GM21381 (cell line): Measurements from ENCODE around the gene ATP2B1.
A peak's percentile ranks its signal among the peaks of the same experiment; 100 is the strongest.
"Not testable (repeated sequence)": the region's sequence is repeated elsewhere in the genome, so short reads cannot be mapped to it uniquely, and the experiment has no call there.

Experiments used
- ATAC-seq: cut with Tn5 transposase; IDR thresholded peaks from one replicate; pipeline ENCODE4 v1.9.1; 2021; ENCODE audit warnings: mild to moderate bottlenecking, moderate library complexity; ENCODE audit not compliant: unreplicated experiment

ATP2B1 gene

GRCh38 chr12:89708565-89709156 lies at the start of gene ATP2B1:
Gene ATP2B1, minus strand, starts transcription at chr12:89708838. Its CDS starts 52,952 bp downstream, at chr12:89655886.
- peak; percentile 53 for ATAC-seq

DNA sequence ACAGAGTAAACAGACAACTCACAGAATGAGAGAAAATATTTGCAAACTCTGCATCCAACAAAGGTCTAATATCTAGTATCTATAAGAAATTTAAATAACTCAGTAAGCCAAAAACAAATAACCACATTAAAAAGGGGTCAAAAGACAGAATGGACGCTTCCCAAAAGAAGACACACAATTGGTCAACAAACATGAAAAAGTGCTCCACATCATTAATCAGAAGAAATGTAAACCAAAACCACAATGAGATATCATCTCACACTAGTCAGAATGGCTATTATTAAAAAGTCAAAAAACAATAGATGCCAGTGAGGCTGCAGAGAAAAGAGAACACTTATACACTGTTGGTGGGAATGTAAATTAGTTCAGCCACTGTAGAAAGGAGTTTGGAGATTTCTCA lies 49.3 kb upstream of the ATP2B1 start:
- not testable (repeated sequence) for ATAC-seq

DNA sequence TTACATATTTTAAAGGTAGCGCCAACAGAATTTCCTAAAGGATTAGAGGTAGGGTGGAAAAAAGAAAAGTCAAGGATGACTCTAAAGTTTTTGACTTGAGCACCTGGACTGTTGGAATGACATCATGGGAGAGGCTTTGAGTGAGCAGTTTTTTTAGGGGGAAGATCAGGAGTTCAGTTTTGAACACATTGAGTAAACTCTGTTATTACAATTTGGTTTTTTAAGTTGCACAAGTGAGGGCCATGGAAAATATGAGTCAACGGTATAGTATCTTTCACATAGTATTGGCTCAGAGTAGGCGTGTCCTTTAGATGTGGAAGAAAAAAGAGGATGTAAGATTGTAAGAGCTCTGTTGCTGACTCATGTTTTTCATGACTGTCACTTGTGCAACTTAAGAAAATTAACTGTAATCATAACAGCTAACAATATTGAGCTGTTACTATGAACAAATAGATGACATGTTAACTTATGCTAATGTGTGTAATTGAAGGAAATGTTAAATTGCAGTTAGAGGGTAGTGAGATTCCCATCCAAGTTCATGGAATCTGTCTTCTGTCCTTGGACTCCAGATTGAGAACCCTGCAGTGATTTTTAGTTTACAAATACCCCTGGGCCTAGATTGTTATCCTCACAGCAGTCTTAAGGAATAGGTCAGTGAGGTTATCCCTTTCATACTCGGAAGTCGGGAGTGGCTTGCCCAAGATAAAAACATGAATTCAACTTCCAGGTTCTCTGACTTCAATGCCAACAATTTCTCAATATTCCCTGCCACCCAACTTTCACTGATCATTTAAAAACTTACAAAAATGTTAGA lies 48.2 kb upstream of the ATP2B1 start:
- ATAC-seq: peak; percentile 93

- ATAC-seq: peak; percentile 13
Measured at GRCh38 chr12:89756194-89756584, 47.6 kb upstream of the ATP2B1 start.

DNA sequence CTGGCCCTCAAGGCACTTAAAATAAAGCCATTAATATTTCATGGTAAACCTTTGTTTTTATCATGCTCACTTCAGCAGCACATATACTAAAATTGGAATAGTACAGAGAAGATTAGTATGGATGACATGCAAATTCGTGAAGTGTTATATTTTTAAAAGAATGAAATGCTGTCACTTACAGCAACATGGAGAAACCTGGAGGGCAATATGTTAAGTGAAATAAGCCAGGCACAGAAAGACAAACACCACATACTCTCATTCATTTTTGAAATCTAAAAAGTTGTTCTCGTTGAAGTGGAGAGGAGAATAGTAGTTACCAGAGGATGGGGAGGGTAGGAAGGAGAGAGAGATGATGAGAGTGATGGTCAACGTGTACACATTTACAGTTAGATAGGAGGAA lies 45.4 kb upstream of the ATP2B1 start:
- no peak for ATAC-seq

- peak; percentile 35 for ATAC-seq
Measured at GRCh38 chr12:89752341-89752740, 43.7 kb upstream of the ATP2B1 start.

GRCh38 chr12:89750389-89751351 lies 42.0 kb upstream of the ATP2B1 start:
- ATAC-seq: no peak

- ATAC-seq: no peak
Measured at GRCh38 chr12:89748791-89749190, 40.2 kb upstream of the ATP2B1 start.

DNA sequence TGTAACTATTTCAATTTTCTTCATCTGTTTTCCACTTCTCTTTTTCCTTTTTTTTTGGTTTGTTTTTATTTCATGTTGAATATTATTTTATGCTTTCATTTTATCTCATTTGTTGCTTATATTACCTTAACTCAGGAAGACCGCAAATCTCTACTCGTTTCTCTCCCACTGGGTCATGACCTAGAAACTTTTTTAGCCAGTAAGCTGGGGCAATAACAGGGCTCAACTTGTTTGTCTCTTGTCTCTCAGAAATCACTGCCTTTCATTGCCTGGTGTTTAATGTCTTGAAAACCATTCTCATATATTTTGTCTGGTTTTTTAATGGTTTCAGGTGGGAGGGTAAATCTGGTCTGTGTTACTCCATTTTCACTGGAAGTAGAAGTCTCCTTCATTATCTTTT lies 36.6 kb upstream of the ATP2B1 start:
- ATAC-seq: no peak

DNA sequence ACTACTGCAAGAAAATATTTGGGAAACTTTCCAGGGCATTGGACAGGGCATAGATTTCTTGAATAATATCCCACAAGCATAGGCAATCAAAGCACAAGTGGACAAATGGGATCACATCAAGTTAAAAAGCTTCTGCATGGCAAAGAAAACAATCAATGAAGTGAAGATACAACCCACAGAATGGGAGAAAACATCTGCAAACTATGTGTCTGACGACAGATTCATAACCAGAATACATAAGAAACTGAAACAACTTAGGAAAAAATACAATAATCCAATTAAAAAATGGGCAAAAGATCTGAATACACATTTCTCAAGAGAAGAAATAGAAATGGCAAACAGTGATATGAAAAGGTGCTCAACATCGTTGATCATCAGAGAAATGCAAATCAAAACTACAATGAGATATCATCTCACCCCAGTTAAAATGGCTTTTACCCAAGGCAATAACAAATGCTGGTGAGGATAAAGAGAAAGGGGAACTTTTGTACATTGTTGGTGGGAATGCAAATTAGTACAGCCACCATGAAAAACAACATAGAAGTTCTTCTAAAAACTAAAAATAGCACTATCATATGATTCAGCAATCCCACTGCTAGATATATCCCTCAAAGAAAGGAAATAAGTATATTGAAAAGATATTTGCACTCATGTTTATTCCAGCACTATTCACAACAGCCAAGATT lies 33.8 kb upstream of the ATP2B1 start:
- no peak for ATAC-seq

DNA sequence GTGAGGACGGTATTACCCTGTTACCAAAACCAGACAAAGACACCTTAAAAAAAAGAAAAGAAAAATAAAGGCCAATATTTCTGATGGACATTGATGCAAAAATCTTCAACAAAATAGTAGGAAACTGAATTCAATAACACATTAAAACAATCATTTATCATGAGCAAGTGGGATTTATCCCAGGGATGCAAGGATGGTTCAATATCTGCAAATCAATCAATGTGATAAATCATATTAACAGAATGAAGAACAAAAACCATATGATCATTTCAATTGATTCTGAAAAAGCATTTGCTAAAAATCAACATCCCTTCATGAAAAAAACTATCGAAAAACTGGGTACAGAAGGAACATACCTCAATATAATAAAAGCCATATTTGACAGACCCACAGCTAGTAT lies 32.3 kb upstream of the ATP2B1 start:
- no peak for ATAC-seq

DNA sequence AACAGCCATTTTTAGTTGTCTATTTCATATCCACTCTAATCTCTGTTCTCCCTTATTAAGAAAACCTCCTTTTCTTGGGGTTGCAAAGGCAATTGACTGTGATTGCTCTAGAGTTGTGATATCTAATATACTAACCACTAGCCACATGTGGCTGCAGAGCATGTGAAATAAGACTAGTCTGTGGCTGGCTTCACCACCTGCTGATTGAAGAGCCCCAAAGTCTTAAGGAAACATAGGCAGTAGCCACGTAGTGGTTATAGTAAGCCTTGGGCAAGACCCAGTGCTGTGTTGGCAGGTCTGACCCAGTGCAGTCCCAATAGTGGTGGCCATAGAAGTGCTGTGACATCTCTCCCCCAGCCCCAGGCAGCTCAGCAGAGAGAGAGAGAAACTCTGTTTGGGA lies 28.4 kb upstream of the ATP2B1 start:
- ATAC-seq: no peak

GRCh38 chr12:89733579-89734201 lies 25.1 kb upstream of the ATP2B1 start:
- ATAC-seq: no peak

DNA sequence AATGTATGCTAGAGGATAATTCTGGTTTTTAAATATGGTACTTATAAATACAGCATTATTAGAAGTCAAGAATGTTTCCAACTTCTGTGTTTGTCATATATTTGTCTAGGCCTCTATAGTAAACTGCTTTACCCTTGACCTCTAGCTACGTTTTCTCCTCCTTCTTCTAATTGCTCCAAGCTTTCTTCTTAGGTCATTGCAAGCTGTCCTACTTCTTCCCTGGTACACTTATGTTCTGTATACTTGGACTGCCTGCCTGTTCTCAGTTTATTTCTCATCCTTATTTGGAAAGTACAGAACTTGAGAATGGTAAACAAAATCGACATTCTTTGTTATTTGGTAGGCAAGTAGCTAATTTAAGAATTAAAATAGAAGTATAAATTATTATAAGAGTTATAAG lies 23.9 kb upstream of the ATP2B1 start:
- ATAC-seq: no peak

- ATAC-seq: no peak
Measured at GRCh38 chr12:89731614-89732013, 23.0 kb upstream of the ATP2B1 start.

- ATAC-seq: no peak
Measured at GRCh38 chr12:89731089-89731488, 22.5 kb upstream of the ATP2B1 start.

DNA sequence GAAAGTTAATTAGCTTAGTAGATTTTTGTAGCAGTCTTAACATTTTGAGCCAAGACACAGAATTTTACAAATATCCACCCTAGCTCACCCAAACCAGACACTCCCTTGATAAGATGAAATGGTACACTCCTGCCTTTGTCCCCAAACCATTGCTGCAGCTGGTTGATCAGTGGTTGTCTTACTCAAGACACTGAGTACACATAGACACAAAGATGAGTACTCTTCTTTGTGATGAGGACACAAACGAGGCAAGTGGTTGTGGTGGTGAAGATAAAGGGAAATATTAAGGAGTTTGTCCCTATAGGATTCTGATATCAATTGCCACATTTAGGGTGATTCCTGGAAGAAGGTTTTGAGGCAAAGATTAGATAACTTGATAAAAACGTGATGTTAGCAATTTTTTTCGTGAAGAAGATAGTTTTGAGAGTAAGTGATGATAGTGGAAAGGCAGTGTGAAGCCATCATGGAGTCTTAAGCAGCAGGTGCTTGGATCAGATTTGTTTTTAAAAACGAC lies 21.4 kb upstream of the ATP2B1 start:
- no peak for ATAC-seq

DNA sequence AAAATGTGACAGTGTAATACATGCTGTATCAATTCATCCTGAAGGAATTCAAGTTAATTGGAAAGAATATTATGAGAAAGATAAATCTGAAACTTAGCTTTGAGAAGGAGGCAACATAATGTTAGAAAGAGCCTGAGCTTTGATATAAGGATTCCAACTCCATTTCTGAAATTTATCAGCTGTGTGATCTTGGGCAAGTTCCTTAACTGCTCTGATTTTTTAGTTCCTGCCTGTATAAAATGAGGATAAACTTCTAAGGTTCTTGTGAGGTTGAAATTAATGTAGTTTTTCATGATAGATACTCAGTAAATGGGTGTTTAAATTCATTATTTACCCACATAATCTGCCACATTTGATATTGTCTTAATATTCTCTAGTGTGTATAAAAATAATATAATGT lies 14.6 kb upstream of the ATP2B1 start:
- no peak for ATAC-seq

DNA sequence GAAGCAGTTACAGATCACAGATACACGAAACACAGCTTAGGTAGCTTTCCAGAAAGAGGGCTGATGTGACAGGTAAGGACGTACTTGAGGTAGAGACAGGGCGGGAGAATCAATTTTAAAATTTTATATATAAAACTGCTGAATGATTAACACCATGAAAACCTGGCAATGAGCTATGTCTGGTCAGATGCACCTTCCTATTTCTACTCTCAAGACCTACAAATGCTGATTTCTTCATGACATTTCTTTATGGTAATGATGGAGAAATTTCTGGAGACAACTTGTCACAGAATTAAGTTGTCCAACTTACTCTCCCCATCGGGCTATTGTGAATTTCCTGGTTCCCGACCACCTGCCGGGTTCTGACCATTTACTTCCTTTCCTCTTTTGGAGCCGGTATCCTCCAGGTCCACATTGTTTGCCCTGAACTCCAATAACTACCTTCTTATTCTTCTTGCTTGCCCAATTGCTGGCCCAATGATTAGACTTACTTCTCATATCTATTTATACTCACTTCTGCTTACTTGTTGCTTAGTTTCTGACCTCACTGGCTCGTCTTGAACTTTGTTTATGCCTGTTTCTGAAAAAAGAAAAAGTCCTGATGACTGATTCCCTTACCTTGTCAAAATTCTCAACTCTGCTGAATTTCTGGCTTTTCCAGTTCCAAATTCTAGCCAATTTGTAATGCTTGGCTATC lies 12.8 kb upstream of the ATP2B1 start:
- ATAC-seq: peak; percentile 98
